Mammary epithelial cell (primary cell): ENCODE data around the gene ZFR.

ENCODE experiments used
- EZH2 ChIP-seq: IDR thresholded peaks from 2 replicates; pipeline ENCODE4 v1.6.1; 2012; ENCODE audit warnings: low read length, inconsistent platforms, borderline replicate concordance
- TF ChIP-seq, protein P1 (sequence below), 2 donors: IDR thresholded peaks in 1 of 2; conservative IDR thresholded peaks in 1 of 2; 2 replicates each; pipeline ENCODE4 v1.5.1; 2011 to 2012; ENCODE audit warnings: inconsistent platforms in 2 of 2, low read length in 2 of 2, mild to moderate bottlenecking in 2 of 2, control low read depth in 1 of 2, low read depth in 1 of 2; ENCODE audit not compliant: insufficient read depth in 1 of 2; ENCODE audit errors: extremely low read depth in 1 of 2

DNA sequence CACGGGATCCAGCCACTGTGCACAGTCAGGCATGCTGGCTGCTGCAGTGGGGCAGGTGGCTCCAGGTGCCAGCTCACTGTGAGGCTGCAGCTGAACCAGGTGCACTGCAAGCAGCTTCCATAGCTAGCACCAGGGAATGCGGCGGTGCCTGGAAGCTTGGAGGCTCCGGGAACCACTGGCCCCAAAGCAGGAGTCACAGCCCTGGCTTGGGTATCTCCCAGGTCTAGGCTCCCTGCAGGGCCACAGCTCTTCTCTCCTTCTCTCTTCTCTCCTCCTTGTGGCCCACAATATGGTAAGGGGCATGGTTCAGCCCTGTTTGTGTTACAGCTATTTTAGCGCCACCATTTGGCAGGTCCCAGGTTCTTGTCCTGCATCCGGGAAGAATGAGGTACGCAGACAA, 125.1 kb downstream of the ZFR start:
- TF ChIP-seq, protein P1, sequence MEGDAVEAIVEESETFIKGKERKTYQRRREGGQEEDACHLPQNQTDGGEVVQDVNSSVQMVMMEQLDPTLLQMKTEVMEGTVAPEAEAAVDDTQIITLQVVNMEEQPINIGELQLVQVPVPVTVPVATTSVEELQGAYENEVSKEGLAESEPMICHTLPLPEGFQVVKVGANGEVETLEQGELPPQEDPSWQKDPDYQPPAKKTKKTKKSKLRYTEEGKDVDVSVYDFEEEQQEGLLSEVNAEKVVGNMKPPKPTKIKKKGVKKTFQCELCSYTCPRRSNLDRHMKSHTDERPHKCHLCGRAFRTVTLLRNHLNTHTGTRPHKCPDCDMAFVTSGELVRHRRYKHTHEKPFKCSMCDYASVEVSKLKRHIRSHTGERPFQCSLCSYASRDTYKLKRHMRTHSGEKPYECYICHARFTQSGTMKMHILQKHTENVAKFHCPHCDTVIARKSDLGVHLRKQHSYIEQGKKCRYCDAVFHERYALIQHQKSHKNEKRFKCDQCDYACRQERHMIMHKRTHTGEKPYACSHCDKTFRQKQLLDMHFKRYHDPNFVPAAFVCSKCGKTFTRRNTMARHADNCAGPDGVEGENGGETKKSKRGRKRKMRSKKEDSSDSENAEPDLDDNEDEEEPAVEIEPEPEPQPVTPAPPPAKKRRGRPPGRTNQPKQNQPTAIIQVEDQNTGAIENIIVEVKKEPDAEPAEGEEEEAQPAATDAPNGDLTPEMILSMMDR (conservative IDR thresholded peaks at IDR 0.05 in 1 of 2, IDR thresholded peaks at IDR 0.05 in 1 of 2; ENCODE audit: extremely low read depth in 1 of 2, insufficient read depth in 1 of 2, low read depth in 1 of 2, low read length in 2 of 2), result no peak
- no peak for TF ChIP-seq EZH2
